HepG2 (cell line): ENCODE results near the gene RNF40.

Experiments
- SP1 ChIP-seq, 2 experiments: fragments of 450-650 bp in 1 of 2; sonication (generic) in 1 of 2; formaldehyde crosslinking in 1 of 2; IDR thresholded peaks; 2 replicates each; pipeline versions ENCODE4 v1.4.0 to v1.6.1; 2016 to 2020; ENCODE audit warnings: missing genetic modification reagents in 1 of 2
- ZBTB8A ChIP-seq: sonication (generic); formaldehyde crosslinking; IDR thresholded peaks from 2 replicates; pipeline ENCODE4 v1.4.0; 2020; ENCODE audit warnings: mild to moderate bottlenecking, low read depth, missing genetic modification reagents, borderline replicate concordance
- ZNF883 ChIP-seq: sonication (generic); formaldehyde crosslinking; IDR thresholded peaks from 2 replicates; pipeline ENCODE4 v1.5.1; 2020; ENCODE audit warnings: mild to moderate bottlenecking, missing genetic modification reagents; ENCODE audit errors: not compliant biosample characterization
- TF ChIP-seq, protein P1 (sequence below): IDR thresholded peaks from 2 replicates; pipeline ENCODE4 v1.6.1; 2016; ENCODE audit warnings: missing compliant biosample characterization, missing genetic modification reagents, borderline replicate concordance
- TF ChIP-seq, protein P2 (sequence below): sonication (generic); formaldehyde crosslinking; IDR thresholded peaks from 2 replicates; pipeline ENCODE4 v1.4.0; 2020; ENCODE audit warnings: missing genetic modification reagents, borderline replicate concordance
- TF ChIP-seq, protein P3 (sequence below): sonication (generic); formaldehyde crosslinking; conservative IDR thresholded peaks from 2 replicates; pipeline ENCODE4 v1.5.0; 2020; ENCODE audit warnings: missing genetic modification reagents
- TF ChIP-seq, protein P4 (sequence below): sonication (generic); formaldehyde crosslinking; IDR thresholded peaks from 2 replicates; pipeline ENCODE4 v1.5.0; 2020; ENCODE audit warnings: mild to moderate bottlenecking, missing genetic modification reagents, moderate library complexity

DNA sequence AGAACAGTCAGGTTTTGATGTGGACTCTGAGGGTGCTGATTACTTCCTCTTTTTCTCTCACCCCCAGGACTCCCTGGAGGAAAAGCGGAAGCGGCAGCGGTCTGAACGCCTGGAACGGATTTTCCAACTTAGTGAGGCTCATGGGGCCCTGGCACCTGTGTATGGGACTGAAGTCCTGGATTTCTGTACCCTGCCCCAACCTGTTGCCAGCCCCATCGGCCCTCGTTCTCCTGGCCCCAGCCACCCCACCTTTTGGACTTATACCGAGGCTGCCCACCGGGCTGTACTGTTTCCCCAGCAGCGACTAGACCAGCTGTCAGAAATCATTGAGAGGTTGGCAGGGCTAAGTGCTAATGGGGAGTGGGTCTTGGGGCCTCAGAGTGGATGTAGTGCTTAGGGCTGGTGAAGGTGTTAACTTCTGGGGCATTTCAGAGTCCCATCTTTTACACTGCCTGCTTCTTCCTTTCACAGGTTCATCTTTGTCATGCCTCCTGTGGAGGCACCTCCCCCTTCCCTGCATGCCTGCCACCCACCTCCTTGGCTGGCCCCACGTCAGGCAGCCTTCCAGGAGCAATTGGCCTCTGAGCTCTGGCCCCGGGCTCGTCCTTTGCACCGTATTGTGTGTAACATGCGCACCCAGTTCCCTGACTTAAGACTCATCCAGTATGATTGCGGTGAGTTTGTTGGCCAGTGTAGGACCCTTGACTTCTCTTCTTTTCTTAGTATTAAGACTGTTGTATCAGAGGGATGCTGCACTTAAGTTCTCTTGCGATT is 33.0 kb upstream of the RNF40 start:
- TF ChIP-seq, protein P1, sequence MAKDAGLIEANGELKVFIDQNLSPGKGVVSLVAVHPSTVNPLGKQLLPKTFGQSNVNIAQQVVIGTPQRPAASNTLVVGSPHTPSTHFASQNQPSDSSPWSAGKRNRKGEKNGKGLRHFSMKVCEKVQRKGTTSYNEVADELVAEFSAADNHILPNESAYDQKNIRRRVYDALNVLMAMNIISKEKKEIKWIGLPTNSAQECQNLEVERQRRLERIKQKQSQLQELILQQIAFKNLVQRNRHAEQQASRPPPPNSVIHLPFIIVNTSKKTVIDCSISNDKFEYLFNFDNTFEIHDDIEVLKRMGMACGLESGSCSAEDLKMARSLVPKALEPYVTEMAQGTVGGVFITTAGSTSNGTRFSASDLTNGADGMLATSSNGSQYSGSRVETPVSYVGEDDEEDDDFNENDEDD (CRISPR knock-in tag) = no peak
- TF ChIP-seq SP1 (IDR thresholded peaks at IDR 0.05) (no peak), SP1 (CRISPR knock-in tag; IDR thresholded peaks at IDR 0.05) (no peak), ZBTB8A (no peak), ZNF883 (no peak)
- TF ChIP-seq, protein P2, sequence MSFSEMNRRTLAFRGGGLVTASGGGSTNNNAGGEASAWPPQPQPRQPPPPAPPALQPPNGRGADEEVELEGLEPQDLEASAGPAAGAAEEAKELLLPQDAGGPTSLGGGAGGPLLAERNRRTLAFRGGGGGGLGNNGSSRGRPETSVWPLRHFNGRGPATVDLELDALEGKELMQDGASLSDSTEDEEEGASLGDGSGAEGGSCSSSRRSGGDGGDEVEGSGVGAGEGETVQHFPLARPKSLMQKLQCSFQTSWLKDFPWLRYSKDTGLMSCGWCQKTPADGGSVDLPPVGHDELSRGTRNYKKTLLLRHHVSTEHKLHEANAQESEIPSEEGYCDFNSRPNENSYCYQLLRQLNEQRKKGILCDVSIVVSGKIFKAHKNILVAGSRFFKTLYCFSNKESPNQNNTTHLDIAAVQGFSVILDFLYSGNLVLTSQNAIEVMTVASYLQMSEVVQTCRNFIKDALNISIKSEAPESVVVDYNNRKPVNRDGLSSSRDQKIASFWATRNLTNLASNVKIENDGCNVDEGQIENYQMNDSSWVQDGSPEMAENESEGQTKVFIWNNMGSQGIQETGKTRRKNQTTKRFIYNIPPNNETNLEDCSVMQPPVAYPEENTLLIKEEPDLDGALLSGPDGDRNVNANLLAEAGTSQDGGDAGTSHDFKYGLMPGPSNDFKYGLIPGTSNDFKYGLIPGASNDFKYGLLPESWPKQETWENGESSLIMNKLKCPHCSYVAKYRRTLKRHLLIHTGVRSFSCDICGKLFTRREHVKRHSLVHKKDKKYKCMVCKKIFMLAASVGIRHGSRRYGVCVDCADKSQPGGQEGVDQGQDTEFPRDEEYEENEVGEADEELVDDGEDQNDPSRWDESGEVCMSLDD = no peak
- TF ChIP-seq, protein P3, sequence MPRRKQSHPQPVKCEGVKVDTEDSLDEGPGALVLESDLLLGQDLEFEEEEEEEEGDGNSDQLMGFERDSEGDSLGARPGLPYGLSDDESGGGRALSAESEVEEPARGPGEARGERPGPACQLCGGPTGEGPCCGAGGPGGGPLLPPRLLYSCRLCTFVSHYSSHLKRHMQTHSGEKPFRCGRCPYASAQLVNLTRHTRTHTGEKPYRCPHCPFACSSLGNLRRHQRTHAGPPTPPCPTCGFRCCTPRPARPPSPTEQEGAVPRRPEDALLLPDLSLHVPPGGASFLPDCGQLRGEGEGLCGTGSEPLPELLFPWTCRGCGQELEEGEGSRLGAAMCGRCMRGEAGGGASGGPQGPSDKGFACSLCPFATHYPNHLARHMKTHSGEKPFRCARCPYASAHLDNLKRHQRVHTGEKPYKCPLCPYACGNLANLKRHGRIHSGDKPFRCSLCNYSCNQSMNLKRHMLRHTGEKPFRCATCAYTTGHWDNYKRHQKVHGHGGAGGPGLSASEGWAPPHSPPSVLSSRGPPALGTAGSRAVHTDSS (CRISPR knock-in tag) = no peak
- TF ChIP-seq, protein P4, sequence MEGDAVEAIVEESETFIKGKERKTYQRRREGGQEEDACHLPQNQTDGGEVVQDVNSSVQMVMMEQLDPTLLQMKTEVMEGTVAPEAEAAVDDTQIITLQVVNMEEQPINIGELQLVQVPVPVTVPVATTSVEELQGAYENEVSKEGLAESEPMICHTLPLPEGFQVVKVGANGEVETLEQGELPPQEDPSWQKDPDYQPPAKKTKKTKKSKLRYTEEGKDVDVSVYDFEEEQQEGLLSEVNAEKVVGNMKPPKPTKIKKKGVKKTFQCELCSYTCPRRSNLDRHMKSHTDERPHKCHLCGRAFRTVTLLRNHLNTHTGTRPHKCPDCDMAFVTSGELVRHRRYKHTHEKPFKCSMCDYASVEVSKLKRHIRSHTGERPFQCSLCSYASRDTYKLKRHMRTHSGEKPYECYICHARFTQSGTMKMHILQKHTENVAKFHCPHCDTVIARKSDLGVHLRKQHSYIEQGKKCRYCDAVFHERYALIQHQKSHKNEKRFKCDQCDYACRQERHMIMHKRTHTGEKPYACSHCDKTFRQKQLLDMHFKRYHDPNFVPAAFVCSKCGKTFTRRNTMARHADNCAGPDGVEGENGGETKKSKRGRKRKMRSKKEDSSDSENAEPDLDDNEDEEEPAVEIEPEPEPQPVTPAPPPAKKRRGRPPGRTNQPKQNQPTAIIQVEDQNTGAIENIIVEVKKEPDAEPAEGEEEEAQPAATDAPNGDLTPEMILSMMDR (CRISPR knock-in tag) = no peak
